Endothelial cell (in vitro differentiated cells): ENCODE results near the gene ZIC1. TPM values are rescaled to one million over a fixed set of nuclear protein-coding genes. Genes with fewer than 3 reads are reported as not detected.

ENCODE experiments used
- DNase-seq: peaks from one replicate; pipeline ENCODE4 v3.0.0; 2021; ENCODE audit warnings: low spot score
- H3K27ac Mint-ChIP-seq: one replicate; pipeline ENCODE4 v1.8.0; 2021; ENCODE audit warnings: mixed read lengths, inconsistent platforms; ENCODE audit not compliant: unreplicated experiment
- H3K27me3 Mint-ChIP-seq: one replicate; pipeline ENCODE4 v1.8.0; 2021; ENCODE audit warnings: mild to moderate bottlenecking, moderate library complexity, mixed read lengths, inconsistent platforms; ENCODE audit not compliant: unreplicated experiment
- H3K36me3 Mint-ChIP-seq: one replicate; pipeline ENCODE4 v1.8.0; 2021; ENCODE audit warnings: mild to moderate bottlenecking, low read depth, mixed read lengths, inconsistent platforms; ENCODE audit not compliant: unreplicated experiment
- H3K4me1 Mint-ChIP-seq: one replicate; pipeline ENCODE4 v1.8.0; 2021; ENCODE audit warnings: mild to moderate bottlenecking, mixed read lengths, inconsistent platforms; ENCODE audit not compliant: unreplicated experiment
- H3K4me3 Mint-ChIP-seq: one replicate; pipeline ENCODE4 v1.8.0; 2021; ENCODE audit warnings: mild to moderate bottlenecking, mixed read lengths, inconsistent platforms; ENCODE audit not compliant: unreplicated experiment
- H3K9me3 Mint-ChIP-seq: one replicate; pipeline ENCODE4 v1.8.0; 2021; ENCODE audit warnings: mixed read lengths, inconsistent platforms; ENCODE audit not compliant: unreplicated experiment
- CTCF ChIP-seq: fragments of 200-600 bp; sonication (generic); IDR thresholded peaks from one replicate; pipeline ENCODE4 v1.5.0; 2021; ENCODE audit warnings: antibody characterized with exemption; ENCODE audit not compliant: unreplicated experiment
- long read RNA-seq: library from polyadenylated mRNA; unstranded; transcript quantifications from one replicate; pipeline ENCODE4 v2.0.0, GENCODE V29; 2020; ENCODE audit not compliant: unreplicated experiment
- total RNA-seq: library from RNA; stranded (reverse); fragmentation: NEBNext Ultra II Directional; extraction: Animal tissue kit (Norgen Biotek cat#: 25700); gene quantifications from one replicate; pipeline ENCODE4 v1.2.1, GENCODE V29; 2021; ENCODE audit not compliant: unreplicated experiment

The ZIC1 gene
- 4.1 TPM for total RNA-seq
- long read RNA-seq: 0 reads

- Mint-ChIP-seq H3K4me1 (peaks cover 59% of the 10 kb centered on the region), H3K27ac (no peak within 1 kb of the TSS), H3K27me3 (peaks cover 62% of the 10 kb centered on the region), H3K9me3 (no peaks in the 10 kb centered on the region), H3K4me3 (peak within 1 kb of the TSS; percentile 49), H3K36me3 (no peaks in the 10 kb centered on the region)
- DNase-seq: no peak
- TF ChIP-seq CTCF: no peak
Measured at GRCh38 chr3:147409143-147410115, at the start of gene ZIC1. ZIC1 (plus strand) TSS chr3:147409365; CDS start chr3:147410113, 748 bp downstream.

GRCh38 chr3:147360051-147360439, 49.1 kb upstream of the ZIC1 start:
- H3K27me3 Mint-ChIP-seq: peaks cover 45% of the 10 kb centered on the region
- DNase-seq: no peak
- H3K9me3 Mint-ChIP-seq: no peaks in the 10 kb centered on the region
- H3K36me3 Mint-ChIP-seq: no peaks in the 10 kb centered on the region
- peaks cover 46% of the 10 kb centered on the region for H3K4me1 Mint-ChIP-seq
- TF ChIP-seq CTCF: no peak
- no peak overlapping the region for H3K4me3 Mint-ChIP-seq
- H3K27ac Mint-ChIP-seq: no peak overlapping the region

GRCh38 chr3:147360646-147361453, 48.3 kb upstream of the ZIC1 start:
- H3K9me3 Mint-ChIP-seq: no peaks in the 10 kb centered on the region
- peaks cover 41% of the 10 kb centered on the region for H3K4me1 Mint-ChIP-seq
- TF ChIP-seq CTCF: no peak
- DNase-seq: peak; percentile 51
- H3K27me3 Mint-ChIP-seq: peaks cover 46% of the 10 kb centered on the region
- H3K27ac Mint-ChIP-seq: peak overlapping the region; percentile 74
- H3K36me3 Mint-ChIP-seq: no peaks in the 10 kb centered on the region
- H3K4me3 Mint-ChIP-seq: peak overlapping the region; percentile 5

- Mint-ChIP-seq H3K4me3 (no peak overlapping the region), H3K27ac (no peak overlapping the region), H3K36me3 (no peaks in the 10 kb centered on the region), H3K27me3 (peaks cover 39% of the 10 kb centered on the region), H3K4me1 (peaks cover 34% of the 10 kb centered on the region), H3K9me3 (no peaks in the 10 kb centered on the region)
- TF ChIP-seq CTCF: peak; percentile 99
- peak; percentile 87 for DNase-seq
Measured at GRCh38 chr3:147361454-147362420, 47.4 kb upstream of the ZIC1 start.
